ENCODE measurements around the gene GAL3ST1. TPM values are rescaled to one million over a fixed set of nuclear protein-coding genes. Genes with fewer than 3 reads are reported as not detected.

Gene GAL3ST1
- total RNA-seq, 1 experiment from 2014 or later, result 2.1 TPM

DNA sequence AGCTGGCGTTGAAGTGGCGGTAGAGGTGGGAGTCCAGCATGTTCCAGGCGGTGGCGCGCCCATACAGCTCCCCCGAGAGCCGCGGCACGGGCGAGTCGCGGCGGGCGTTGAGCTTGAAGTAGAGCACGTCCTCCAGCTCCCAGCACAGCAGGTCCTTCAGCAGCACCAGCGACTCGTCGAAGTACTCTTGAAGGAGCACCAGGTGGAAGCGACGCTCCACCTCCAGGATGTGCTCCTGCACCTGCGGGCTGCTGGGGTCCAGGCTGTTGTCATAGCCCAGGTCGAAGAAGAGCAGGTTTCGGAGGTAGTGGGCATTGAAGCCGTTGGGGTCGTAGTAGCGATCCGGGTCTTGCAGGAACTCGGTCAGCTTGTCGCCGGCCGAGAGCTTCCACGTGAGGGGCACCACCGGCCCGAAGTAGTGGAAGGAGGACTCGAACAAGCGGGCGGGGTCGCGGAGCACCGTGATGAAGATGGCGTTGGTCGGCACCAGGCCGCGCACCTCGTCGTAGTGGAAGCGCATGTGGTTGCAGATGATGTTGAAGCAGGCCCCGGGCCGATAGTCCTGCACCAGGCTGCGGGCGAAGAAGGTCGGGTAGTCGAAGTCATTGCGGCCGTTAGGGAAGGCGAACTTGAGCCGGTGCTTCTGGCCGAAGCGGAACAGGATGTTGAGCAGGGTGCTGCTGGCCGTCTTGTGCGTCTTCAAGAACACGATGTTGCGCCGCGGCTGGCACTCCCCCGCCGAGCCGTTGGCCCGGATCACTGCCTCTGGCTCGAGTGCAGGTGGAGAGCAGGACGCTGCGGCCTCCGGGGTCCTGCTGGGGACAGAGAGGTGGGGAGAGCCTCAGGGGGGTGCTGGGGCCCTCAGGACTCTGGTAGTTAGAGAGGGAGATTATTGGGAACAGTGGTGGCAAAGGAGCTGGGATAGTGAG is 18.9 kb downstream of the GAL3ST1 start:
- H3K9me2 ChIP-seq (ENCODE audit: insufficient read depth), result no peaks in the 10 kb centered on the region
- no peak overlapping the region for H2AFZ ChIP-seq (ENCODE audit: low read depth, low read length, poor library complexity, severe bottlenecking)
- DNase-seq (ENCODE audit: low read depth, low spot score) (no peak), ATAC-seq (no peak)
- H3K27me3 ChIP-seq (ENCODE audit: insufficient read depth, low read length), result no peaks in the 10 kb centered on the region
- no peak overlapping the region for H3K4me2 ChIP-seq (ENCODE audit: low read length)
- no peak overlapping the region for H3K9ac ChIP-seq (ENCODE audit: low read length)
- peak; percentile 37; the same call in 1 of the 2 replicates for TF ChIP-seq RAD21 (IDR thresholded peaks at IDR 0.05; ENCODE audit: low read depth)
- TF ChIP-seq, protein P1, sequence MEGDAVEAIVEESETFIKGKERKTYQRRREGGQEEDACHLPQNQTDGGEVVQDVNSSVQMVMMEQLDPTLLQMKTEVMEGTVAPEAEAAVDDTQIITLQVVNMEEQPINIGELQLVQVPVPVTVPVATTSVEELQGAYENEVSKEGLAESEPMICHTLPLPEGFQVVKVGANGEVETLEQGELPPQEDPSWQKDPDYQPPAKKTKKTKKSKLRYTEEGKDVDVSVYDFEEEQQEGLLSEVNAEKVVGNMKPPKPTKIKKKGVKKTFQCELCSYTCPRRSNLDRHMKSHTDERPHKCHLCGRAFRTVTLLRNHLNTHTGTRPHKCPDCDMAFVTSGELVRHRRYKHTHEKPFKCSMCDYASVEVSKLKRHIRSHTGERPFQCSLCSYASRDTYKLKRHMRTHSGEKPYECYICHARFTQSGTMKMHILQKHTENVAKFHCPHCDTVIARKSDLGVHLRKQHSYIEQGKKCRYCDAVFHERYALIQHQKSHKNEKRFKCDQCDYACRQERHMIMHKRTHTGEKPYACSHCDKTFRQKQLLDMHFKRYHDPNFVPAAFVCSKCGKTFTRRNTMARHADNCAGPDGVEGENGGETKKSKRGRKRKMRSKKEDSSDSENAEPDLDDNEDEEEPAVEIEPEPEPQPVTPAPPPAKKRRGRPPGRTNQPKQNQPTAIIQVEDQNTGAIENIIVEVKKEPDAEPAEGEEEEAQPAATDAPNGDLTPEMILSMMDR (IDR thresholded peaks at IDR 0.05 in 2 of 3, conservative IDR thresholded peaks at IDR 0.05 in 1 of 3; ENCODE audit: borderline replicate concordance in 1 of 3, insufficient read depth in 1 of 3, low read depth in 2 of 3, low read length in 2 of 3), result 0 out of 6 replicates have a peak, but pooled peaks of 1 of the 3 experiments have one; percentile 19
- TF ChIP-seq, protein P2, sequence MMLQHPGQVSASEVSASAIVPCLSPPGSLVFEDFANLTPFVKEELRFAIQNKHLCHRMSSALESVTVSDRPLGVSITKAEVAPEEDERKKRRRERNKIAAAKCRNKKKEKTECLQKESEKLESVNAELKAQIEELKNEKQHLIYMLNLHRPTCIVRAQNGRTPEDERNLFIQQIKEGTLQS (IDR thresholded peaks at IDR 0.05), result no peak
- intact Hi-C loops (cut with micrococcal nuclease), result no loop called here
- H3K36me3 ChIP-seq (ENCODE audit: control insufficient read depth in 1 of 2, insufficient read depth in 2 of 2, low read length in 2 of 2), result no peaks in the 10 kb centered on the region
- CTCF ChIA-PET, result interaction anchor here (0.5 to 1.4 kb wide), 2 partner anchors 47 to 110 kb away, joined by 3 to 6 read pairs; no protein-coding TSS in a partner anchor
- peaks cover 2 to 4% of the 10 kb centered on the region in 2 experiments; a peak in 2 of 4 replicates for H3K4me1 ChIP-seq (ENCODE audit: control insufficient read depth in 1 of 2, insufficient read depth in 2 of 2, low read length in 2 of 2)
- H3K79me2 ChIP-seq (ENCODE audit: insufficient read depth, low read length), result no peaks in the 10 kb centered on the region
- no peaks in the 10 kb centered on the region for H3K9me3 ChIP-seq (ENCODE audit: control insufficient read depth in 1 of 2, insufficient read depth in 1 of 2, low read depth in 1 of 2, low read length in 2 of 2)
- no TSS peak for BruUV-seq (replicated peaks)
- POLR2A ChIA-PET, result no interaction called here
- no peak overlapping the region for H3K4me3 ChIP-seq (replicated peaks in 1 of 2; ENCODE audit: low read depth in 1 of 2, low read length in 2 of 2)
- RAD21 ChIA-PET (ENCODE audit: low non-redundant PET in 1 of 2, low total read pairs in 2 of 2, uncharacterized antibody in 2 of 2, unreplicated experiment in 2 of 2), result no interaction called here
- H3K27ac ChIP-seq (ENCODE audit: low read depth, low read length), result no peak overlapping the region
- no peaks in the 10 kb centered on the region for H4K20me1 ChIP-seq (ENCODE audit: insufficient read depth)

DNA sequence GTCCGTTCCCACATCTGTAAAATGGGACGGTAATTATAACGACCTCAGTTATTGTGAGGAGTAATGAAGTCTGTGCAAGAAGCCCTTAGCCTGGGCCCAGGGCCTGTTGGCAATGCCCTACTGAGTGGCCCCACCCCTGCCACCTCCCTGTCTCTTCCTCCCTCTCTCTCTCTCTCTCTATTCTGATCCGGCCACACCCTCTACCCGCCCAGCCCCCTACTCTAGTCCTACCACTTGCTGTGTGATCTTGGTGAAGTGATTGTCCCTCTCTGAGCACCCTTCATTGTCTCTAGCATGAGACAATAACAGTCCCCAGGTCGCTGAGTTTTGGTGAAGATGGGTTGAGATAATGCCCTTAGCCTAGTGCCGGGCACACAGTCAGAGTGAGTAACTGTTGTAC is 20.5 kb downstream of the GAL3ST1 start:
- no peaks in the 10 kb centered on the region for H3K9me2 ChIP-seq (ENCODE audit: insufficient read depth)
- H3K36me3 ChIP-seq (ENCODE audit: control insufficient read depth in 1 of 2, insufficient read depth in 2 of 2, low read length in 2 of 2), result no peaks in the 10 kb centered on the region
- no peaks in the 10 kb centered on the region for H3K27me3 ChIP-seq (ENCODE audit: insufficient read depth, low read length)
- no peaks in the 10 kb centered on the region for H3K79me2 ChIP-seq (ENCODE audit: insufficient read depth, low read length)
- intact Hi-C loops (cut with micrococcal nuclease), result no loop called here
- no peak overlapping the region for H3K4me2 ChIP-seq (ENCODE audit: low read length)
- no peak for ATAC-seq
- TF ChIP-seq CBX3 (IDR thresholded peaks at IDR 0.05; ENCODE audit: low read depth), result no peak
- no peak for TF ChIP-seq POLR2AphosphoS5 (IDR thresholded peaks at IDR 0.05; ENCODE audit: low read depth, low read length)
- TF ChIP-seq SIN3A (IDR thresholded peaks at IDR 0.05; ENCODE audit: low read depth), result no peak
- TF ChIP-seq, protein P3, sequence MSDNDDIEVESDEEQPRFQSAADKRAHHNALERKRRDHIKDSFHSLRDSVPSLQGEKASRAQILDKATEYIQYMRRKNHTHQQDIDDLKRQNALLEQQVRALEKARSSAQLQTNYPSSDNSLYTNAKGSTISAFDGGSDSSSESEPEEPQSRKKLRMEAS (IDR thresholded peaks at IDR 0.05), result no peak
- TF ChIP-seq RAD21 (IDR thresholded peaks at IDR 0.05; ENCODE audit: low read depth), result no peak
- no peak for TF ChIP-seq ELF1 (IDR thresholded peaks at IDR 0.05; ENCODE audit: borderline replicate concordance, low read depth)
- TF ChIP-seq, protein P2 (IDR thresholded peaks at IDR 0.05), result no peak
- TF ChIP-seq, protein P1 (IDR thresholded peaks at IDR 0.05 in 2 of 3, conservative IDR thresholded peaks at IDR 0.05 in 1 of 3; ENCODE audit: borderline replicate concordance in 1 of 3, insufficient read depth in 1 of 3, low read depth in 2 of 3, low read length in 2 of 3), result no peak
- H3K4me1 ChIP-seq (ENCODE audit: control insufficient read depth in 1 of 2, insufficient read depth in 2 of 2, low read length in 2 of 2), result no peaks in the 10 kb centered on the region
- H2AFZ ChIP-seq (ENCODE audit: low read depth, low read length, poor library complexity, severe bottlenecking), result no peak overlapping the region
- BruUV-seq (replicated peaks), result no TSS peak
- ChIA-PET POLR2A (interaction anchor here (0.5 kb wide), 1 partner anchor 301 kb away, joined by 3 read pairs; no protein-coding TSS in a partner anchor), RAD21 (ENCODE audit: low non-redundant PET in 1 of 2, low total read pairs in 2 of 2, uncharacterized antibody in 2 of 2, unreplicated experiment in 2 of 2) (no interaction called here), CTCF (no interaction called here)
- no peaks in the 10 kb centered on the region for H4K20me1 ChIP-seq (ENCODE audit: insufficient read depth)
- H3K4me3 ChIP-seq (replicated peaks in 1 of 2; ENCODE audit: low read depth in 1 of 2, low read length in 2 of 2), result no peak overlapping the region
- H3K9me3 ChIP-seq (ENCODE audit: control insufficient read depth in 1 of 2, insufficient read depth in 1 of 2, low read depth in 1 of 2, low read length in 2 of 2), result no peaks in the 10 kb centered on the region
- DNase-seq (ENCODE audit: low read depth, low spot score), result no peak
- H3K27ac ChIP-seq (ENCODE audit: low read depth, low read length), result no peak overlapping the region
- no peak overlapping the region for H3K9ac ChIP-seq (ENCODE audit: low read length)
